B cell (primary cell): Measurements from ENCODE around the gene SLC22A24. TPM values are rescaled to one million over a fixed set of nuclear protein-coding genes. Genes with fewer than 3 reads are reported as not detected.

Experiments used
- ATAC-seq: fragments of 200-7000 bp; cut with Tn5 transposase; one replicate; pipeline ENCODE4 v1.10.0; 2021; ENCODE audit warnings: low read depth, mild to moderate bottlenecking, moderate number of reproducible peaks, moderate library complexity
- CTCF ChIA-PET: fragments of 350-600 bp; sonication (Branson Sonifier 250); formaldehyde crosslinking; loops from one replicate; lab custom pipeline; 2021; ENCODE audit warnings: antibody characterized with exemption, inconsistent platforms; lab: Charles Lee
- POLR2A ChIA-PET: fragments of 350-600 bp; sonication (Branson Sonifier 250); formaldehyde crosslinking; loops from one replicate; lab custom pipeline; 2021; ENCODE audit warnings: antibody characterized with exemption; lab: Charles Lee
- DNase-seq: peaks from one replicate; pipeline ENCODE4 v3.0.0; 2013
- H2AFZ ChIP-seq: 2 replicates; pipeline ENCODE4 v1.6.1; 2012; ENCODE audit warnings: mild to moderate bottlenecking, low read depth, low read length; ENCODE audit not compliant: insufficient read depth, poor library complexity, severe bottlenecking
- H3K27ac ChIP-seq, 2 donors: 1 replicate in 1 of 2; 2 replicates in 1 of 2; pipeline ENCODE4 v1.5.1; 2012 to 2013; ENCODE audit warnings: low read length in 2 of 2, mild to moderate bottlenecking in 2 of 2, moderate library complexity in 1 of 2
- H3K27me3 ChIP-seq, 4 experiments: fragments of 200-600 bp in 1 of 4; sonication (generic) in 1 of 4; replicated peaks in 1 of 4; 1 replicate in 2 of 4; 2 replicates in 2 of 4; pipeline versions ENCODE4 v1.6.1 to v1.7.0; 2013 to 2016; ENCODE audit warnings: low read length in 3 of 4, mild to moderate bottlenecking in 2 of 4, mixed read lengths in 1 of 4, moderate library complexity in 1 of 4; ENCODE audit not compliant: insufficient read depth in 4 of 4, control insufficient read depth in 3 of 4; ENCODE audit errors: control extremely low read depth in 1 of 4
- H3K36me3 ChIP-seq, 2 experiments: replicated peaks in 1 of 2; 1 replicate in 1 of 2; 2 replicates in 1 of 2; pipeline versions ENCODE4 v1.6.1 to v1.7.1; 2013; ENCODE audit warnings: low read length in 1 of 2; ENCODE audit not compliant: insufficient read depth in 2 of 2, control insufficient read depth in 1 of 2; ENCODE audit errors: control extremely low read depth in 1 of 2, extremely low read depth in 1 of 2
- H3K4me1 ChIP-seq, 2 donors: fragments of 200-600 bp in 1 of 2; sonication (generic) in 1 of 2; 1 replicate in 1 of 2; 2 replicates in 1 of 2; pipeline versions ENCODE4 v1.5.1 to v1.6.1; 2013 to 2017; ENCODE audit warnings: low read length in 2 of 2; ENCODE audit not compliant: control insufficient read depth in 2 of 2, insufficient read depth in 2 of 2
- H3K4me2 ChIP-seq: replicated peaks from 2 replicates; pipeline ENCODE3; 2012; ENCODE audit warnings: mild to moderate bottlenecking, low read depth, low read length; ENCODE audit not compliant: poor library complexity, severe bottlenecking
- H3K4me3 ChIP-seq, 5 experiments: fragments of 200-600 bp in 1 of 5; sonication (generic) in 1 of 5; 1 replicate in 3 of 5; 2 replicates in 2 of 5; pipeline versions ENCODE4 v1.5.1 to v1.7.0; 2011 to 2016; ENCODE audit warnings: low read length in 4 of 5, mild to moderate bottlenecking in 4 of 5, low read depth in 2 of 5, control low read depth in 1 of 5, moderate library complexity in 1 of 5; ENCODE audit not compliant: insufficient read depth in 1 of 5; ENCODE audit errors: control extremely low read depth in 1 of 5, extremely low read depth in 1 of 5
- H3K79me2 ChIP-seq: fragments of 200-600 bp; sonication (generic); one replicate; pipeline ENCODE4 v1.6.0; 2016; ENCODE audit warnings: low read length; ENCODE audit not compliant: control insufficient read depth, insufficient read depth
- H3K9ac ChIP-seq: fragments of 200-600 bp; sonication (generic); 2 replicates; pipeline ENCODE4 v1.6.1; 2017; ENCODE audit warnings: mild to moderate bottlenecking, low read length, moderate library complexity
- H3K9me3 ChIP-seq, 3 donors: one replicate each; pipeline versions ENCODE4 v1.6.1 to v1.7.1; 2013; ENCODE audit warnings: low read length in 2 of 3; ENCODE audit not compliant: control insufficient read depth in 2 of 3, insufficient read depth in 1 of 3; ENCODE audit errors: control extremely low read depth in 1 of 3
- H4K20me1 ChIP-seq: 2 replicates; pipeline ENCODE4 v1.6.0; 2012; ENCODE audit warnings: mild to moderate bottlenecking, low read length; ENCODE audit not compliant: insufficient read depth, control insufficient read depth, poor library complexity, severe bottlenecking
- H3K27ac Mint-ChIP-seq: one replicate; pipeline ENCODE4 v1.8.0; 2021; ENCODE audit warnings: mixed read lengths
- H3K27me3 Mint-ChIP-seq: one replicate; pipeline ENCODE4 v1.8.0; 2021; ENCODE audit warnings: mixed read lengths
- H3K4me1 Mint-ChIP-seq: one replicate; pipeline ENCODE4 v1.8.0; 2021; ENCODE audit warnings: mixed read lengths
- H3K4me3 Mint-ChIP-seq: one replicate; pipeline ENCODE4 v1.8.0; 2021; ENCODE audit warnings: mixed read lengths
- H3K9me3 Mint-ChIP-seq: one replicate; pipeline ENCODE4 v1.8.0; 2022; ENCODE audit warnings: mixed read lengths; ENCODE audit not compliant: insufficient read depth
- CTCF ChIP-seq: fragments of 200-600 bp; IDR thresholded peaks from one replicate; pipeline ENCODE4 v1.8.0; 2022; ENCODE audit warnings: antibody characterized with exemption, mild to moderate bottlenecking
- EZH2 ChIP-seq: IDR thresholded peaks from 2 replicates; pipeline ENCODE4 v1.6.1; 2012; ENCODE audit warnings: borderline replicate concordance, low read depth, mild to moderate bottlenecking, moderate library complexity, low read length; ENCODE audit not compliant: insufficient read depth, poor library complexity, severe bottlenecking
- WGBS: methylation state at CpG from one replicate; pipeline ENCODE4 v1.1.5; 2013; ENCODE audit warnings: missing lambda C conversion rate; ENCODE audit not compliant: insufficient coverage; 5-methylcytosine and 5-hydroxymethylcytosine counted together
- intact Hi-C: fragments of 100-400 bp; cut with micrococcal nuclease; formaldehyde crosslinking; loops from one replicate; pipeline ENCODE4 v1.10.0; 2022
- polyA plus RNA-seq: library from polyadenylated mRNA; depleted of rRNA; stranded (reverse); fragments of >200 nt; gene quantifications from 2 replicates; pipeline ENCODE4 v1.2.3, GENCODE V29; 2012
- total RNA-seq, 2 donors: library from RNA; stranded (reverse); fragments of 120-200 nt in 1 of 2; gene quantifications; 1 replicate in 1 of 2; 2 replicates in 1 of 2; pipeline versions ENCODE4 v1.2.3 to v1.2.4, GENCODE V29; 2013 to 2022

SLC22A24 gene
- total and polyA plus RNA-seq, 2 donors (not counting 1 experiment from before 2014, with no cell fraction given), result not detected

- no peak overlapping the region for H2AFZ ChIP-seq
- no peak overlapping the region for H3K4me3 Mint-ChIP-seq
- POLR2A ChIA-PET, result no interaction called here
- H3K9me3 ChIP-seq, result peaks cover 0 to 2% (median 0%) of the 10 kb centered on the region in 3 donors
- peaks cover 0 to 8% (median 4%) of the 10 kb centered on the region in 4 experiments for H3K27me3 ChIP-seq
- H3K27ac Mint-ChIP-seq, result no peak overlapping the region
- DNase-seq (no peak), ATAC-seq (no peak)
- intact Hi-C loops, result no loop called here
- H4K20me1 ChIP-seq, result no peaks in the 10 kb centered on the region
- TF ChIP-seq EZH2 (no peak), CTCF (no peak)
- H3K4me1 Mint-ChIP-seq, result no peaks in the 10 kb centered on the region
- H3K9me3 Mint-ChIP-seq, result no peaks in the 10 kb centered on the region
- H3K4me3 ChIP-seq, result no peak overlapping the region
- no peaks in the 10 kb centered on the region for H3K4me1 ChIP-seq
- CTCF ChIA-PET, result no interaction called here
- WGBS, result 82% methylated on average over 5 of the region's 7 CpGs
- no peak overlapping the region for H3K9ac ChIP-seq
- no peak overlapping the region for H3K27ac ChIP-seq
- no peak overlapping the region for H3K4me2 ChIP-seq
- no peaks in the 10 kb centered on the region for H3K79me2 ChIP-seq
- H3K27me3 Mint-ChIP-seq, result peaks cover 55% of the 10 kb centered on the region
- H3K36me3 ChIP-seq, result no peaks in the 10 kb centered on the region
These were observed 10.8 kb downstream of the SLC22A24 start for GRCh38 chr11:63132985-63133775.

- no peaks in the 10 kb centered on the region for H3K4me1 ChIP-seq
- no peak overlapping the region for H3K4me3 ChIP-seq
- intact Hi-C loops, result no loop called here
- Mint-ChIP-seq H3K4me1 (no peaks in the 10 kb centered on the region), H3K9me3 (peaks cover 22% of the 10 kb centered on the region), H3K27ac (no peak overlapping the region), H3K27me3 (peaks cover 9% of the 10 kb centered on the region), H3K4me3 (no peak overlapping the region)
- no peaks in the 10 kb centered on the region for H4K20me1 ChIP-seq
- ATAC-seq (no peak), DNase-seq (no peak)
- H3K4me2 ChIP-seq, result no peak overlapping the region
- 61% methylated on average over 3 of the region's 3 CpGs for whole genome bisulfite sequencing
- H3K27ac ChIP-seq, result no peak overlapping the region
- no peaks in the 10 kb centered on the region for H3K27me3 ChIP-seq
- TF ChIP-seq CTCF (no peak), EZH2 (no peak)
- peaks cover 6 to 15% (median 9%) of the 10 kb centered on the region in 3 donors for H3K9me3 ChIP-seq
- no peak overlapping the region for H3K9ac ChIP-seq
- POLR2A ChIA-PET, result no interaction called here
- no peaks in the 10 kb centered on the region for H3K36me3 ChIP-seq
- H2AFZ ChIP-seq, result no peak overlapping the region
- no peaks in the 10 kb centered on the region for H3K79me2 ChIP-seq
- CTCF ChIA-PET, result no interaction called here
These were observed 44.5 kb downstream of the SLC22A24 start for GRCh38 chr11:63099555-63099954.
